ENCODE data around the gene CTDP1.

DNA sequence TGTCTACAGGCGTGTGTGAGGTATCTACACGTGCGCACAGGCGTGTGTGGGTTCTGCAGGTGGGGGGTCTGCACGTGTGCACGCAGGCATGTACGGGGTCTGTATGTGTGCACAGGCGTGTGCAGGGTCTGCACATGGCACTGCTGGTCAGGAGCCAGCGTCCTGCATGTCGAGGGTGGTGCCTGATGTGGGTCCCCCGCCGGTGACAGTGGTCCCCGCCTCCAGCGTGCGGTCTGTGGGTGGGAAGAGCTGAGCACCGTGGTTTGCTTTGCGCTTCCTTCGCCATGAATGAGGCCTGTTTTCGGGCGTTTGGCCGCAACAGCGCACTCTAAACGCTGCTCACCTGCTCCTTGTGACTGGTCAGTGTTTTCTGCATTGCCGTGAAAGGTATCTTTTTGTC, 57.2 kb downstream of the CTDP1 start:
- no peak for TF ChIP-seq POLR2A (IDR thresholded peaks at IDR 0.05)
- TF ChIP-seq, protein P1, sequence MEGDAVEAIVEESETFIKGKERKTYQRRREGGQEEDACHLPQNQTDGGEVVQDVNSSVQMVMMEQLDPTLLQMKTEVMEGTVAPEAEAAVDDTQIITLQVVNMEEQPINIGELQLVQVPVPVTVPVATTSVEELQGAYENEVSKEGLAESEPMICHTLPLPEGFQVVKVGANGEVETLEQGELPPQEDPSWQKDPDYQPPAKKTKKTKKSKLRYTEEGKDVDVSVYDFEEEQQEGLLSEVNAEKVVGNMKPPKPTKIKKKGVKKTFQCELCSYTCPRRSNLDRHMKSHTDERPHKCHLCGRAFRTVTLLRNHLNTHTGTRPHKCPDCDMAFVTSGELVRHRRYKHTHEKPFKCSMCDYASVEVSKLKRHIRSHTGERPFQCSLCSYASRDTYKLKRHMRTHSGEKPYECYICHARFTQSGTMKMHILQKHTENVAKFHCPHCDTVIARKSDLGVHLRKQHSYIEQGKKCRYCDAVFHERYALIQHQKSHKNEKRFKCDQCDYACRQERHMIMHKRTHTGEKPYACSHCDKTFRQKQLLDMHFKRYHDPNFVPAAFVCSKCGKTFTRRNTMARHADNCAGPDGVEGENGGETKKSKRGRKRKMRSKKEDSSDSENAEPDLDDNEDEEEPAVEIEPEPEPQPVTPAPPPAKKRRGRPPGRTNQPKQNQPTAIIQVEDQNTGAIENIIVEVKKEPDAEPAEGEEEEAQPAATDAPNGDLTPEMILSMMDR (IDR thresholded peaks at IDR 0.05) = no peak

Data from body of pancreas (tissue), 4 donors.